ENCODE measurements around the gene KSR2. TPM values are rescaled to one million over a fixed set of nuclear protein-coding genes. Genes with fewer than 3 reads are reported as not detected.

The KSR2 gene
- total and polyA plus RNA-seq, 2 donors (not counting 3 experiments of a cell fraction or from before 2014, with no cell fraction given) = 2.1 to 5.2 TPM

DNA sequence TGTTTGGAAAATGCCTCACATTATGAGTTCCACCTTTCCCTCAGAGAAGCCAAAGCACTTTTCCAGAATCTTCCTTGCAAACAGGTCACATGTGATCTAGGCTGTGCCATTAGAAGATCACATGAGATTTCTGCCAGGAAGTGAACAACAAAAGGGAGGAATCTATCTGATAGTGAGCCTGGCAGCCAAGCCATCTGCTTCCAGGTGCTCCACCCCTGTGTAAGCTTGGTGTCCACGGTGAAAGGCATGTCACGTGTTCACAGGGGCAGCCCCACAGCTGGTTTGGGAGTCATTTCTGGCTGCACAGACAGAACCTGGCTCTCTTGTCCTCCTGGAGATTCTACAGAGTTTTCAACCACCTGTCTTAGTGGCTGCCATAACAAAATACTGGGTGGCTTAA is 3.5 kb upstream of the KSR2 start:
- dilution Hi-C loops (cut with MboI; ENCODE audit: extremely low pct_ligation_motif_present, low sequenced_read_pairs) = no loop called here
- POLR2A ChIA-PET = no interaction called here

More for the DNA sequence above, 3.5 kb upstream of the KSR2 start:
- Histone ChIP-seq H3K4me1 (ENCODE audit: control insufficient read depth, extremely low read depth, insufficient read depth, low read length) (no peaks in the 10 kb centered on the region), H4K20me1 (replicated peaks; ENCODE audit: control insufficient read depth, extremely low read depth, insufficient read depth, low read length) (no peaks in the 10 kb centered on the region), H3K9ac (replicated peaks; ENCODE audit: extremely low read depth, insufficient read depth, low read length) (no peak overlapping the region), H3K27ac (ENCODE audit: insufficient read depth, low read depth, low read length) (no peak overlapping the region), H3K79me2 (ENCODE audit: control insufficient read depth, insufficient read depth, low read length) (no peaks in the 10 kb centered on the region), H3K4me2 (ENCODE audit: insufficient read depth, low read length) (no peak overlapping the region), H3K9me1 (replicated peaks; ENCODE audit: control insufficient read depth, extremely low read depth, insufficient read depth, low read length) (no peaks in the 10 kb centered on the region), H3K4me3 (replicated peaks in 1 of 3; ENCODE audit: insufficient read depth in 1 of 3, low read depth in 1 of 3, low read length in 3 of 3) (no peak overlapping the region), H3K9me3 (replicated peaks; ENCODE audit: control insufficient read depth, insufficient read depth, low read length) (no peaks in the 10 kb centered on the region), H2AFZ (ENCODE audit: low read depth, low read length) (no peak overlapping the region), H3K36me3 (ENCODE audit: control insufficient read depth in 2 of 2, extremely low read depth in 1 of 2, insufficient read depth in 2 of 2, low read length in 2 of 2) (no peaks in the 10 kb centered on the region), H3K27me3 (ENCODE audit: control insufficient read depth in 2 of 2, insufficient read depth in 2 of 2, low read length in 2 of 2) (peaks cover 9 to 13% of the 10 kb centered on the region in 2 experiments)
- TF ChIP-seq MAX (IDR thresholded peaks at IDR 0.05; ENCODE audit: insufficient read depth, insufficient read length) = no peak
- TF ChIP-seq FOS (IDR thresholded peaks at IDR 0.05; ENCODE audit: borderline replicate concordance, insufficient read depth, low read length) = no peak
- no peak for TF ChIP-seq MYC (IDR thresholded peaks at IDR 0.05; ENCODE audit: low read depth, low read length)
- no peak for TF ChIP-seq POLR2A (IDR thresholded peaks at IDR 0.05; ENCODE audit: low read depth, low read length)
- TF ChIP-seq POLR2AphosphoS5 (IDR thresholded peaks at IDR 0.05; ENCODE audit: insufficient read depth, low read depth, low read length) = no peak
- no peak for TF ChIP-seq JUN (IDR thresholded peaks at IDR 0.05; ENCODE audit: borderline replicate concordance, insufficient read depth, insufficient read length, low read depth)
- TF ChIP-seq GATA2 (IDR thresholded peaks at IDR 0.05; ENCODE audit: insufficient read depth, insufficient read length, low read depth, low read length) = no peak
- no peak for TF ChIP-seq EZH2 (IDR thresholded peaks at IDR 0.05; ENCODE audit: borderline replicate concordance, low read depth, low read length, severe bottlenecking)
- TF ChIP-seq, protein P1, sequence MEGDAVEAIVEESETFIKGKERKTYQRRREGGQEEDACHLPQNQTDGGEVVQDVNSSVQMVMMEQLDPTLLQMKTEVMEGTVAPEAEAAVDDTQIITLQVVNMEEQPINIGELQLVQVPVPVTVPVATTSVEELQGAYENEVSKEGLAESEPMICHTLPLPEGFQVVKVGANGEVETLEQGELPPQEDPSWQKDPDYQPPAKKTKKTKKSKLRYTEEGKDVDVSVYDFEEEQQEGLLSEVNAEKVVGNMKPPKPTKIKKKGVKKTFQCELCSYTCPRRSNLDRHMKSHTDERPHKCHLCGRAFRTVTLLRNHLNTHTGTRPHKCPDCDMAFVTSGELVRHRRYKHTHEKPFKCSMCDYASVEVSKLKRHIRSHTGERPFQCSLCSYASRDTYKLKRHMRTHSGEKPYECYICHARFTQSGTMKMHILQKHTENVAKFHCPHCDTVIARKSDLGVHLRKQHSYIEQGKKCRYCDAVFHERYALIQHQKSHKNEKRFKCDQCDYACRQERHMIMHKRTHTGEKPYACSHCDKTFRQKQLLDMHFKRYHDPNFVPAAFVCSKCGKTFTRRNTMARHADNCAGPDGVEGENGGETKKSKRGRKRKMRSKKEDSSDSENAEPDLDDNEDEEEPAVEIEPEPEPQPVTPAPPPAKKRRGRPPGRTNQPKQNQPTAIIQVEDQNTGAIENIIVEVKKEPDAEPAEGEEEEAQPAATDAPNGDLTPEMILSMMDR (IDR thresholded peaks at IDR 0.05; ENCODE audit: extremely low read depth in 1 of 2, insufficient read depth in 1 of 2, low read depth in 1 of 2, low read length in 2 of 2) = no peak
- CTCF ChIA-PET = no interaction called here
- no TSS peak for BruUV-seq (replicated peaks)
- no peak for DNase-seq (ENCODE audit: low read depth, low spot score)
- no peak for FAIRE-seq
- intact Hi-C loops (cut with micrococcal nuclease) = no loop called here

Measured in endothelial cell of umbilical vein (primary cell).